Mesodermal cell (in vitro differentiated cells): ENCODE results near the gene DCTPP1.
"Not testable (repeated sequence)": the region's sequence is repeated elsewhere in the genome, so short reads cannot be mapped to it uniquely, and the experiment has no call there.

Experiments used
- H3K27ac ChIP-seq: 2 replicates; pipeline ENCODE4 v1.7.0; 2013; ENCODE audit warnings: mild to moderate bottlenecking, low read depth, low read length, moderate library complexity; ENCODE audit not compliant: severe bottlenecking
- H3K36me3 ChIP-seq: 2 replicates; pipeline ENCODE4 v1.7.1; 2013; ENCODE audit warnings: mild to moderate bottlenecking, low read length, moderate library complexity; ENCODE audit not compliant: control insufficient read depth, insufficient read depth
- H3K4me1 ChIP-seq: one replicate; pipeline ENCODE4 v1.7.1; 2013; ENCODE audit warnings: mild to moderate bottlenecking, low read length; ENCODE audit not compliant: insufficient read depth, control insufficient read depth, poor library complexity, severe bottlenecking
- H3K4me3 ChIP-seq: 2 replicates; pipeline ENCODE4 v1.7.0; 2013; ENCODE audit warnings: low read length, control low read depth, mild to moderate bottlenecking; ENCODE audit not compliant: insufficient read depth, poor library complexity, severe bottlenecking; ENCODE audit errors: extremely low read depth
- H3K9me3 ChIP-seq: 2 replicates; pipeline ENCODE4 v1.7.1; 2013; ENCODE audit warnings: mild to moderate bottlenecking, low read length, moderate library complexity; ENCODE audit not compliant: control insufficient read depth
- WGBS, 2 experiments: methylation state at CpG; one replicate each; pipeline ENCODE4 v1.1.5; 2013; ENCODE audit warnings: missing lambda C conversion rate in 2 of 2; ENCODE audit not compliant: insufficient coverage in 2 of 2; 5-methylcytosine and 5-hydroxymethylcytosine counted together

Gene DCTPP1

DNA sequence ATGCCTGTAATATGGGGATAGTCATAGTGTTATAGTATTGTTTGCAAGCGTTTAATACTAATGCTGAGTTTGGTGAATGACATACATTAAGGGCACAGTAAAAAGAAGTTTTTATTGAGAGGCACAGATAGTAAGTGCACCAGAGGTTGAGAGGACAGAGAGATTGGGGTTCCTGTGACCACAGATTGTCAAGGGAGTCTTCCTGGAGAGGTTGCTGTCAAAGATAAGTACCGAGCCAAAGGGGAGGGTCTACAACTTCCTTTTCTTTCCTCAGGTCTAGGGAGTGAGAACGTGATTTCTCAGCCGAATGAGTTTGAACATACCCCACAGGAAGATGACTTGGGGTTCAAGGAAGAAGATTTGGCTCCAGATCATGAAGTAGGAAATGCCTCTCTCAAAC is 32.8 kb downstream of the DCTPP1 start:
- Histone ChIP-seq H3K36me3 (peaks cover 25% of the 10 kb centered on the region), H3K4me1 (peaks cover 44% of the 10 kb centered on the region), H3K9me3 (no peaks in the 10 kb centered on the region), H3K27ac (no peak overlapping the region), H3K4me3 (no peak overlapping the region)
- WGBS, 2 experiments, result 87 to 89% methylated on average over 2 of the region's 4 CpGs

DNA sequence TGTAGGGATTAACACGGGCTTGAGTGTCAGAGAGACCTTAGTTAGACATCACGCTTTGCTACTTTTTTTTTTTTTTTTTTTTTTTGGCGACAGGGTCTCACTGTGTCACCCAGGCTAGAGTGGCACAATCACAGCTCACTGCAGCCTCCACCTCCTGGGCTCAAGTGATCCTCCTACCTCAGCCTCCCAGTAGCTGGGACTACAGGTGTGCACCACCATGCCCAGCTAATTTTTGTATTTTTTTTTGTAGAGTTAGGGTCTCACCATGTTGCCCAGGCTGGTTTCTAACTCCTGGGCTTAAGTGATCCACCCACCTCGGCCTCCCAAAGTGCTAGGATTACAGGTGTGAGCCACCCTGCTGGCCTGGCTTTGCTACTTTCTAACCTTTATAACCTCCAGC is 33.2 kb downstream of the DCTPP1 start:
- WGBS, 2 experiments, result 100% methylated on average over 2 of the region's 4 CpGs
- H3K4me3 ChIP-seq, result peak overlapping the region; percentile 74
- not testable (repeated sequence) for H3K27ac ChIP-seq, H3K9me3 ChIP-seq
- H3K36me3 ChIP-seq, result peaks cover 25% of the 10 kb centered on the region
- H3K4me1 ChIP-seq, result peaks cover 44% of the 10 kb centered on the region

DNA sequence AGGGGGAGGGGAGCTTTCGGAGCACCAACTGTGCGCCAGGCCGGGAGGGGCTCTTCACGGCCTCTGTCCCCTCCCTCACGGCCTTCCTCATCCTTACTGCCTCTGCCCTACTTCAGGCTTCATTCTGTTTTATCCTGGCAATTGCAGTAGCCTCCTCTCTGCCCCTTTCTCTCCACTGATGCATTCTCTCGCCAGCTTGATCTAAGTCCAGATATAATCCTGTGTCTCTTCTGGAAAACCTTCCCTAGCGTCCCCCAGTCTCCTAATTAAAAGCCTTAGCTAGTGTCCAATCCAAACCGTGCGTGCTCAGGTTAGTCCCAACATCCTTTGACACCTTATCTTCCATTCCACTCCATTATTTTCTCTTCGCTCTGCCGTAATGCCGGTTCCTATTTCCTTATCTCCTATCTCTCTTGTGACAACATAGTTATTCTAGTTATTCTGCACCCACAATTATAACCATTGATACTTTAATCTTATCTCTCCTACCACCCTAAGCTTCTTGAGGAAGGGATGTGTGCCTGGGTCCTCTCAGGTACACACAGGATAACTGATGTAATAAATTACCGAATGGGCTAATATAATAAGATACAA is 33.7 kb downstream of the DCTPP1 start:
- H3K4me1 ChIP-seq, result peaks cover 44% of the 10 kb centered on the region
- peak overlapping the region; percentile 99 for H3K27ac ChIP-seq
- peaks cover 25% of the 10 kb centered on the region for H3K36me3 ChIP-seq
- peak overlapping the region; percentile 74 for H3K4me3 ChIP-seq
- 17 to 19% methylated on average over 12 of the region's 13 CpGs for WGBS, 2 experiments
- H3K9me3 ChIP-seq, result no peaks in the 10 kb centered on the region

DNA sequence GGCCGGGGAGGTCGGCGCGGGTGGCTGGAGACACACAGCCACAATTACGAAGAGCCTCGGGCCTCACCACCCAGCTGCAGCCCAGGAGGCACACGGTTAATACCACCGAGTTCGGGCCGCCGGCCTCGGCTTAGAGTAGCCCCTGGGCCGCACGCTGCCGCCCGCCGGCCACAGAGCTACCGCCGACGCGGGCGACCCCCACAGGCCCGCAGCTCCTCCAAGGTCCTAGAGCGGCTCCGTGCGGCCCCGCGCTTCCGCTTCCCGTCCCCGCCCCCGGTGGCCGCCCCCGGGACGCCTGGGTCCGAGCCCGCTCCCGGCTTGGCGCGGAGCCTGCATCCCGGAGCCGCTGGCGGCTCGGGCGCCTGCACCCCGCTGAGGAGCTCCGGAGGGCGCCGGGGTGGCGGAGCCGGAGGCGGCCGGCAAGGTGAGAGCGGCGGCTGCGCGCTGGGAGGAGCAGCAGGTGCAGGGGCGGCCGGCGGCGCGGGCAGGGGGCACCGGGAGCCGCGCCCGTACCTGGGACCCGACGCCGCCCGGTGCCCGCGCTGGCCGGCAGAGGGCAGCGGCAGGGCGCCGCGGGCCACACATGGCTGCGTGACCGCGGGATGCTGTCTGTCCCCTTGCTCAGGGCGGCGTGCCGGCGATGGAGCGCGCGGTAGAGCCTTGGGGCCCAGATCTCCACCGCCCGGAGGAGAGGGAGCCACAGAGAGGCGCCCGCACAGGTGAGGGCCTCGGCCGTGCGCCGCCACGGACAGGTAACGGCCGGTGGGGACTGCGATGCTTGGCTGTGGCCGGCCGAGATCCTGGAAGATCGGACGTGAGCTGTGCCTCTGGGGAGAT is 34.5 kb downstream of the DCTPP1 start, which contains the start of gene ZNF48:
TSS of gene ZNF48 (plus strand) at position 266 of the 837 bp plus-strand sequence. CDS start at position 641, 375 bp downstream.
- H3K4me3 ChIP-seq, result peak within 1 kb of the TSS; percentile 74
- peaks cover 44% of the 10 kb centered on the region for H3K4me1 ChIP-seq
- H3K27ac ChIP-seq, result peak within 1 kb of the TSS; percentile 99
- H3K36me3 ChIP-seq, result peaks cover 25% of the 10 kb centered on the region
- WGBS, 2 experiments, result 0 to 1% methylated on average over 70 to 71 of the region's 103 CpGs
- H3K9me3 ChIP-seq, result no peaks in the 10 kb centered on the region

DNA sequence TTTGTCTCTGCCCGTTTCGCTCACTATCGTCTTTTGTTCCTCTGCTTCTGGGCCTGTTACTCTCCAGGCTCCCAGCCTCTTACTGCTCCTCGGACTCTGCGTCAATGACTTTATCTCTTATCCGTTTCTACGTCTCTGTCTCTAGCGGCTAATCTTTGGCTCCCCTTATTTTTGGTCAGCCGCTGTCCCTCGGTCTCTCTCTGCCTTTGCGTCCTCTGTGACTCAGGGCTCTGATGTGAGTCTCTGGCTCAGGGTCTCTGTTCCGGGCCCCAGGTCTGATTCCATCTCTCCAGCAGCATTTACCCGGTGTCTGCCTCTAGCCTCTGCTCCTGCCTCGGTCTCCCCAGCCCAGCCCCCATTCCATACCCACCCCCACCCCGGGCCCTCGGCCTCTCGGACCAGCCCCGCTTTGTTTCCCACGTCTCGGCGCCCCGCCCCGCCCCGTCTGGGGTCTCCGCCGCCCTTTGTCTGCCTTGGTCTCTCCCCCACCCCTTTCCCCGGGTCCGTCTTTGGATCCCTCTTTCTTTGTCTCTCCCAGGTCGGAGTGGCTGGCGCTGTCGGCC is 35.2 kb downstream of the DCTPP1 start:
- Histone ChIP-seq H3K4me3 (peak overlapping the region; percentile 74), H3K9me3 (no peaks in the 10 kb centered on the region), H3K27ac (peak overlapping the region; percentile 99), H3K36me3 (peaks cover 25% of the 10 kb centered on the region), H3K4me1 (peaks cover 43% of the 10 kb centered on the region)
- WGBS, 2 experiments, result 2% methylated on average over 23 to 28 of the region's 31 CpGs

DNA sequence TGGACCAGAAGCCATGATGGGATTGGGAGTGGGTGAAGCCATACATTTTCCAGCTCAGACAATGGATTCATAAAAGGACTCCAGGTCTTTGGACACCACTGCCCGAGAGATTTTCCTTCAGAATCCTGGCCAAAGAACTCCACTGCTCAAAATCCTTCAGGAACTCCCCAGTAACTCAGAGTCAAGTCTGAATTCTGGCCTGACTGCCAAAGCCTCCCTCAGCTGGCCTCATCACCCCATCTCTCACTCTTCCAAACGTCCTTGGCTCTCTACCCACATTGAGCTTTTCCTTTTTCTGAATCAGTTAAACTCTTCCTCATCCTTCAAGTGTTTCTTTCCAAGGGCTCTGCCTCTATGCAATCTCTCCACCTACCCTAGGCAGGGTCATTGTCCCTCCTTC is 46.3 kb downstream of the DCTPP1 start:
- no peaks in the 10 kb centered on the region for H3K9me3 ChIP-seq
- H3K36me3 ChIP-seq, result peaks cover 8% of the 10 kb centered on the region
- H3K4me3 ChIP-seq, result no peak overlapping the region
- H3K27ac ChIP-seq, result no peak overlapping the region
- H3K4me1 ChIP-seq, result peaks cover 10% of the 10 kb centered on the region
- 71 to 83% methylated on average over 2 of the region's 2 CpGs for WGBS, 2 experiments

DNA sequence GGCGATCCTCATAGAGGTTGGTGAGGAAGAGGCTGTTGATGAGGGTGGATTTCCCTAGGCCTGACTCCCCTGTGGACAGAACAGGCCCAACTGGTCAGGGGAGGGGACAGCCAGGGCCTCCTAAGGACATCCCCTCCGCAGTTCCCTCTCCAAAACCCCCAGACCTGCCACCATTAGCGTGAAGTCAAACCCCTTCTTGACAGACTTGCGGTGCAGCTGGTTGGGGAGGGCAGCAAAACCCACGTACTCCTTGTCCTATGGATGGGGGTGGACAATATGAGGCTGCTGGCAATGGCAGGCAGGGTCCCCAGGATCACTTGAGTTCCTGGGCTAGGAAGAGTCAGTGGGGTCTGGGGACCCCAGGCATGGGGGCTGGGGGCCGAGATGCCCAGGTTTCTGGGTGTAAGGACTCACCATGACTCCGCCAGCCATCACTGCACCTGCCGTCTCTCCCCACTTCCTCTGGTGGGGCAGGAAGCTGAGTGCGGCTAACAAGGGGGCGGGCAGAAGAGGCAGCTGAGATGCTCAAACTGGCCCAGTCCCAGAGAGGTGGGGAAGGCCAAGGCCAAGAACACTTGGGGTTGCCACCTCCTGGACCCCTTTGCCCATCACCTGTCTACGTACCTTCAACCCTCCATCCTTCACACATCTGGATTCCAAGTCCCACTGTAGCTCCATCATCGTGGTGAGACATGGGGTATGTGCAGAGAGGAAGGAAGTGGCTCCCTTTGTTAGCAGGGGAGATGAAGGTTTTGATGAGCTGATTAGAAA is 47.5 kb downstream of the DCTPP1 start, which contains the start of gene SEPTIN1:
TSS of gene SEPTIN1 (minus strand) at position 451 of the 771 bp plus-strand sequence. CDS start at position 432, 19 bp downstream.
- Histone ChIP-seq H3K4me1 (peaks cover 10% of the 10 kb centered on the region), H3K4me3 (no peak within 1 kb of the TSS), H3K9me3 (no peaks in the 10 kb centered on the region), H3K27ac (peak within 1 kb of the TSS; percentile 10), H3K36me3 (peaks cover 8% of the 10 kb centered on the region)
- WGBS, 2 experiments, result 91 to 92% methylated on average over 9 to 11 of the region's 12 CpGs

DNA sequence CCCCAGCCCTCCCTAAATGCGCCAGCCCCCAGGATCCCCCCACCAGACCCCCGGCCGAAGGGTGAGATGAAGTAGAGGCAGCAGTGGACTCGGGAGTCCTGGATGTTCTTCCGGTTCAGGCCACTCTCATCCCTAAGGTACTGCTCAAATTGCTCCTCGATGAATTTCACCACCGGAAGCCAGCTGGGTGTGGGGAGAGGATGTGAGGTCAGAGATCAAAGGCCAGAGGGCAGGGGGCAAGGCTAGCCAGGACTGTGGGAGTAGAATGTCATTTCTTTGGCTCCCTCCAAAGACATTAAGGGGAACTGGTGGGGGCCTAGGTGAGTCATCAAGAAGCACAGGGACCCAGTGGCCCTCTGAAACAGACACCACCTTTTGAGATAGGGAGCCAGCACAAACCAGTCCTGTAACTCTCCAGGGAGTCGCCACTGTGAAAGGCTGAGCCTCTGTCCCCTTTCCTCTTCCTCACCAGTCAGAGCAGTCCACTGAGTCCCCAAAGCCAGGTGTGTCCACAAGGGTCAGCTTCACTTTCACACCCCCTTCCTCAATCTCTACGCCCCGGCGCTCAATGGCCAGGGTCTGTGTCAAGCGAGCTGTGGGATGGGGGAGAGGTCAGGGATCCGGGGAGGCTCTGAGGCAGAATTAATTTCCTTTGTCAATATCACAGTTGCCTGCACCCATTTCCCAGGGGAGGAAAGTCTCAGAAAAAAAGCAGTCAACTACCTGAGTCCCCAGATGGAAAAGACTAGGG is 48.4 kb downstream of the DCTPP1 start:
- Histone ChIP-seq H3K36me3 (peaks cover 8% of the 10 kb centered on the region), H3K27ac (peak overlapping the region; percentile 10), H3K9me3 (no peaks in the 10 kb centered on the region), H3K4me3 (no peak overlapping the region), H3K4me1 (peaks cover 15% of the 10 kb centered on the region)
- 69 to 88% methylated on average over 3 to 5 of the region's 13 CpGs for WGBS, 2 experiments

DNA sequence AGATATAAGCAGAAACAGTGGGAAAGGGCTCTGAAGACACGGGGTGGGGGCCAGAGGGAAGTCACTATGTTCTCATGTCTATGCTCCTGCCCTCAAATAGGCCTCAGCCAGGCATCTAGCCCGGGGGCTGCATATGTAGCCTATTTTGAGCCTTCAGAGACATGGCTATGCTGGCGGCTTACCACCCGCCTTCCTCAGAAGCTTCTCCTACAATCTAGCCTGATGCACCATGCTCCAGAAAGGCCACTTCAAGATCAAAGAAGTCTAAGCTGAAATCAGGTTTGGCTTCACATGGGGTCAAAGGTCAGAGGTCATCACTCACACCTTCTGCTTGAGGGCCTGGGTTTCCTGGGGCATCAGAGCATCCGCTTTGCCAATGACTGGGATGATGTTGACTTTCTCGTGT is 49.0 kb downstream of the DCTPP1 start:
- no peaks in the 10 kb centered on the region for H3K9me3 ChIP-seq
- H3K36me3 ChIP-seq, result peaks cover 8% of the 10 kb centered on the region
- peaks cover 19% of the 10 kb centered on the region for H3K4me1 ChIP-seq
- whole genome bisulfite sequencing, 2 experiments, result 96 to 98% methylated on average over 4 to 6 of the region's 6 CpGs
- H3K27ac ChIP-seq, result no peak overlapping the region
- no peak overlapping the region for H3K4me3 ChIP-seq
